Measurements from ENCODE around the gene ADORA2B.

Gene ADORA2B

DNA sequence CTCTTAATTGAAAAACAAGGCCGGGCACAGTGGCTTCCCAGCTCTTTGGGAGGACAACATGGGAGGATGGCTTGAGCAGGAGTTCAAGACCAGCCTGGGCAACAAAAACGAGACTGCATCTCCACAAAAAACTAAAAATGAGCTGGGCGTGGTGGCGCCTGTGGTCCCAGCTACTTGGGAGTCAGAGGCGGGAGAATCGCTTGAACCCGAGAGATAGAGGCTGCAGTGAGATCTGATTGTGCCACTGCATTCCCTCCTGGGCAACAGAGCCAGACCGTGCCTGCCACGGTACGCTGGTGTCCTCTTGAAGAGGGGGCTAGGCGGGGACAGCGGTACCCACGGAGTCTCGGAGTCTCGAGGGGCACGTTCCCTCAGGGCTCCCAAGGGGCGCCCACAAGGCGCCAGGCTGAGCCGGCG is 27.9 kb upstream of the ADORA2B start:
- H3K4me3 ChIP-seq (ENCODE audit: control insufficient read depth, low read depth, low read length) = no peak overlapping the region
- no peak for DNase-seq (ENCODE audit: low read depth)
- TF ChIP-seq, protein P1, sequence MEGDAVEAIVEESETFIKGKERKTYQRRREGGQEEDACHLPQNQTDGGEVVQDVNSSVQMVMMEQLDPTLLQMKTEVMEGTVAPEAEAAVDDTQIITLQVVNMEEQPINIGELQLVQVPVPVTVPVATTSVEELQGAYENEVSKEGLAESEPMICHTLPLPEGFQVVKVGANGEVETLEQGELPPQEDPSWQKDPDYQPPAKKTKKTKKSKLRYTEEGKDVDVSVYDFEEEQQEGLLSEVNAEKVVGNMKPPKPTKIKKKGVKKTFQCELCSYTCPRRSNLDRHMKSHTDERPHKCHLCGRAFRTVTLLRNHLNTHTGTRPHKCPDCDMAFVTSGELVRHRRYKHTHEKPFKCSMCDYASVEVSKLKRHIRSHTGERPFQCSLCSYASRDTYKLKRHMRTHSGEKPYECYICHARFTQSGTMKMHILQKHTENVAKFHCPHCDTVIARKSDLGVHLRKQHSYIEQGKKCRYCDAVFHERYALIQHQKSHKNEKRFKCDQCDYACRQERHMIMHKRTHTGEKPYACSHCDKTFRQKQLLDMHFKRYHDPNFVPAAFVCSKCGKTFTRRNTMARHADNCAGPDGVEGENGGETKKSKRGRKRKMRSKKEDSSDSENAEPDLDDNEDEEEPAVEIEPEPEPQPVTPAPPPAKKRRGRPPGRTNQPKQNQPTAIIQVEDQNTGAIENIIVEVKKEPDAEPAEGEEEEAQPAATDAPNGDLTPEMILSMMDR (IDR thresholded peaks at IDR 0.05; ENCODE audit: control insufficient read depth, insufficient read depth, low read depth, low read length, missing control alignments) = no peak

DNA sequence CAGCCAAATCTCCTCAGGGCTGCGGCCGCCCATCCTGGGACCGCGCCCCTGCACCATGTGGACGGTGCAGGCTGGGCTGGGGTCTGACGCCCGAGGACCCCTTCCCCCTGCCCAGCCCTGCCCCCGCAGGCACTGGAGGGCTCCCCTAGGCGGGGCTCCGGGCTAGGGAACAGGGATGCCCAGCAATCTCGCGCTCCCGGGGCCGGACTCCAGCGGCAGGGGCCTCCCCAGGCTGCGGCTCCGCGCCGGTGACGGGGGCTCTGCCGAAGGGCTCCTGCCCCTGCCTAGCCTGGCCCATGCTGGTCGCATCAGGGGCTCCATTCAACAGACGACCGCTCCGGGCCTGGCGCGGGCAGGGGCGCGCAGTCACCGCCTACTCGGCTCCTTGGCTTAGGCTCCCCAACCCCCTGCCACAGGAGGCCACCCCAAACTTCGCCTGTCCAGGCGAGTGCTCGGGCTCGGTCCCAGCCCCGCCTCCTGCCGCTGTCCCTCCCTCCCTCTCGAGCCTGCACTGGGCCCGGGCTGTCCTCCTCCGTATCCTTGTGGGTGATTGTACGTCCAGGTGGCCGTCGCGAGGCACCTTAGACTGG is 27.4 kb upstream of the ADORA2B start:
- DNase-seq (ENCODE audit: low read depth) = no peak
- TF ChIP-seq, protein P1 (IDR thresholded peaks at IDR 0.05; ENCODE audit: control insufficient read depth, insufficient read depth, low read depth, low read length, missing control alignments) = no peak
- no peak overlapping the region for H3K4me3 ChIP-seq (ENCODE audit: control insufficient read depth, low read depth, low read length)

DNA sequence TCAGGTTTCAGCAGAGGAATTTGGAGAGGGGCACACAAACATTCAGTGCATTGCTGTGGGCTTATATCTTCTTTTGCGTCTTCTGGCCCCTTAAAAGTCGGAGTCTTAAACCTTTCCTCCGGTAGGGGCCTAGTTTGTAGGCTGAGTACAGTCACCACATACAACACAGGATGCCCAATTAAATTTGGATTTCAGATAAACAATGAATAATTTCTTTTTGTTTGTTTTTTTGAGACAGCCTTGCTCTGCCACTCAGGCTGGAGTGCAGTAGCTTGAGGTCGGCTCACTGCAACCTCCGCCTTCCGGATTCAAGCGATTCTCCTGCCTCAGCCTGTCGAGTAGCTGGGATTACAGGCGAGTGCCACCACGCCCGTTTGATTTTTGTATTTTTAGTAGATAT is 26.7 kb upstream of the ADORA2B start:
- H3K4me3 ChIP-seq (ENCODE audit: control insufficient read depth, low read depth, low read length) = no peak overlapping the region
- TF ChIP-seq, protein P1 (IDR thresholded peaks at IDR 0.05; ENCODE audit: control insufficient read depth, insufficient read depth, low read depth, low read length, missing control alignments) = no peak
- no peak for DNase-seq (ENCODE audit: low read depth)

DNA sequence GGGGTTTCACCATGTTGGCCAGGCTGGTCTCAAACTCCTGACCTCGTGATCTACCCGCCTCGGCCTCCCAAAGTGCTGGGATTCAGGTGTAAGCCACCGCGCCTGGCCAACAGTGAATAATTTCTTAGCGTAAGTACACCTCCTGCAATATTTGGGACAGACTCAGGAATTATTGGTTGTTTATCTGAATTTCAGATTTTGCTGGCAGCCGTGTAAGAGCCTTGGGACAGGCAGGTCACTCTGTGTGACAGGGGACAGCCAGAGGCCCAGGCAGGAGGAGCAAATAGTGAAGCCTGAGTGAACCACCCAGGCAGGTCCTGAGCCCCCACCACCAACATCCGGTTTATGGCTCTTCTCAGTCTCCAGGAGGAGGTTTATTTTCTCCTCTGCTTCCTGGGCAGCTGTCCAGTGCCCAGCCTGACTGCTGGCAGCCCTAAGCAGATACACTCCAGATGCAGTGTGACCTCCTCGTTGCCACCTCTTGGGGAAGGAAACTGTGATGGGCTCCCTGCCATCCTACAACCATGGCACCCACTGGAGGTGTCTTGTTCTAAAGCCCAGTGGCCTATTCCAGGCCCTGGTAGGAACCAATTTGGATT is 26.2 kb upstream of the ADORA2B start:
- H3K4me3 ChIP-seq (ENCODE audit: control insufficient read depth, low read depth, low read length) = no peak overlapping the region
- TF ChIP-seq, protein P1 (IDR thresholded peaks at IDR 0.05; ENCODE audit: control insufficient read depth, insufficient read depth, low read depth, low read length, missing control alignments) = no peak
- DNase-seq (ENCODE audit: low read depth) = no peak

DNA sequence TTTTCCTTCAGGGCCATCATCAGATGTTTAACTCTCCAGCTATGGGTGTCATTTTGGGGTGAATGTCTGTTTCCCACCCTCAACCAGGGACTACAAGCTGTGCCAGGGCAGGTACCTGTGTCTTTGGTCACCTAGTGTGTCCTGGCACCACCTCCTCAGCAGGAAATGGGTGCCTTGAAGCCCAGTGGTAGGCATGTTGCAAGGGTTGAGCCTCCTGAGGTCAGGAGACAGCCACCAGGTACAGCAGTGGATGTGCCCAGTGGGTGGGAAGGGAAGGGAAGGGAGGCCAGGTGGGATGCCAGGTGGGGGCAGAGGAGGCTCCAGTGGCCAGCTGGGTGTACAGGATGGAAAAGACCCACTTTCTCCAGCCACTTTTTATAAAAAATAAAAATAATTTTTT is 25.5 kb upstream of the ADORA2B start:
- DNase-seq (ENCODE audit: low read depth) = no peak
- TF ChIP-seq, protein P1 (IDR thresholded peaks at IDR 0.05; ENCODE audit: control insufficient read depth, insufficient read depth, low read depth, low read length, missing control alignments) = no peak
- H3K4me3 ChIP-seq (ENCODE audit: control insufficient read depth, low read depth, low read length) = no peak overlapping the region

DNA sequence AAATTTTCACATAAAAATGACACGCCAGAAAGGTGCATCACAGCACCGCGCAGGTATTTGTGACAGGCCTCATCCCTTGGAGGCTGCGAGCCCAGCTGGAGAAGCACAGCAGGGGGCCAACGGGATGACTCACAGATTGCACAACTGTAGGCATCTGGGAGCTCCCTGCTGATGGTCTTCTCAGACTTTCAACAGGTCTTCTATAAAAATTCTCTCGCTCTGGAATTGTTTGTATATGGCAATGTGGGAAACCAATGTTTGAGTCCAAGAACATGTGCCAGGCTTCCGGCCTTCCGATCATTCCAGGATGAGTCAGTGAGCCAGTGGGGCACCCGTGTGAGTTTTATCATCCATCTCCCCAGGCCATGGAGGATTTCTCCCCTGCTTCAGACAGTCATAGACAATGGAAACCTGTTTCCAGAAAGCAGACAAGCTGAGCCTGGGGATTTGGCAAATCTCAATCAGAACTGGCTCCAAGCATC is 24.1 kb upstream of the ADORA2B start:
- no peak overlapping the region for H3K4me3 ChIP-seq (ENCODE audit: control insufficient read depth, low read depth, low read length)
- DNase-seq (ENCODE audit: low read depth) = peak; percentile 96
- TF ChIP-seq, protein P1 (IDR thresholded peaks at IDR 0.05; ENCODE audit: control insufficient read depth, insufficient read depth, low read depth, low read length, missing control alignments) = no peak

All from AG09309 (cell line).